H1 (cell line): ENCODE results near the gene NADSYN1. TPM values are rescaled to one million over a fixed set of nuclear protein-coding genes. Genes with fewer than 3 reads are reported as not detected.

Source experiments
- CTCF ChIA-PET: fragments of 300-600 bp; sonication (Branson Sonifier 250); formaldehyde crosslinking; loops from one replicate; lab custom pipeline; 2021; ENCODE audit not compliant: partially characterized antibody; lab: Charles Lee
- POLR2A ChIA-PET: fragments of 300-600 bp; sonication (Branson Sonifier 250); formaldehyde crosslinking; loops from one replicate; lab custom pipeline; 2021; ENCODE audit warnings: inconsistent platforms; ENCODE audit not compliant: partially characterized antibody; lab: Charles Lee
- DNase-seq, 2 experiments: peaks; one replicate each; pipeline versions ENCODE4 v3.0.0 to v3.0.0-alpha.2; 2010 to 2022; ENCODE audit warnings: low spot score in 2 of 2, low read depth in 1 of 2, mixed read lengths in 1 of 2
- FAIRE-seq: peaks from 2 replicates; lab custom pipeline; 2011; peaks lifted over from hg19 to GRCh38; lab: Jason Lieb, UNC
- H2AFZ ChIP-seq: 2 replicates; pipeline ENCODE4 v1.8.1; 2012; ENCODE audit warnings: low read length, inconsistent platforms
- H2AK5ac ChIP-seq: 2 replicates; pipeline ENCODE4 v1.6.1; 2013; ENCODE audit warnings: low read depth, low read length
- H2BK120ac ChIP-seq: replicated peaks from 2 replicates; pipeline ENCODE3; 2013; ENCODE audit warnings: low read depth, low read length, inconsistent platforms
- H2BK12ac ChIP-seq: 2 replicates; pipeline ENCODE4 v1.6.1; 2013; ENCODE audit warnings: low read depth, low read length
- H2BK15ac ChIP-seq: 2 replicates; pipeline ENCODE4 v1.6.1; 2013; ENCODE audit warnings: low read length
- H2BK20ac ChIP-seq: 2 replicates; pipeline ENCODE4 v1.6.1; 2013; ENCODE audit warnings: low read length
- H2BK5ac ChIP-seq: 2 replicates; pipeline ENCODE4 v1.6.1; 2013; ENCODE audit warnings: low read depth, low read length
- H3K14ac ChIP-seq: 2 replicates; pipeline ENCODE4 v1.6.1; 2013; ENCODE audit warnings: inconsistent platforms; ENCODE audit not compliant: insufficient read length
- H3K18ac ChIP-seq: 2 replicates; pipeline ENCODE4 v1.6.1; 2013; ENCODE audit warnings: low read length; ENCODE audit errors: extremely low read depth
- H3K23ac ChIP-seq: 2 replicates; pipeline ENCODE4 v1.6.1; 2013; ENCODE audit warnings: inconsistent platforms; ENCODE audit not compliant: insufficient read length
- H3K23me2 ChIP-seq: 2 replicates; pipeline ENCODE4 v1.6.1; 2013; ENCODE audit warnings: low read depth, low read length
- H3K27ac ChIP-seq: 2 replicates; pipeline ENCODE4 v1.6.1; 2011; ENCODE audit warnings: low read depth, low read length, inconsistent platforms
- H3K27me3 ChIP-seq, 4 experiments: replicated peaks in 1 of 4; 1 replicate in 1 of 4; 2 replicates in 3 of 4; pipeline versions ENCODE4 v1.6.1 to v1.8.1; 2011 to 2013; ENCODE audit warnings: low read length in 3 of 4, mild to moderate bottlenecking in 3 of 4, inconsistent platforms in 2 of 4, mixed read lengths in 2 of 4, moderate library complexity in 1 of 4; ENCODE audit not compliant: control insufficient read depth in 3 of 4, insufficient read depth in 3 of 4; ENCODE audit errors: extremely low read depth in 1 of 4
- H3K36me3 ChIP-seq, 4 experiments: 2 replicates each; pipeline versions ENCODE4 v1.6.1 to v1.8.1; 2011 to 2013; ENCODE audit warnings: mild to moderate bottlenecking in 4 of 4, low read length in 3 of 4, moderate library complexity in 2 of 4, control low read depth in 1 of 4, inconsistent platforms in 1 of 4; ENCODE audit not compliant: insufficient read depth in 4 of 4, control insufficient read depth in 2 of 4
- H3K4ac ChIP-seq: replicated peaks from 2 replicates; pipeline ENCODE3; 2013; ENCODE audit warnings: low read length, low read depth, mixed read lengths, inconsistent platforms; ENCODE audit not compliant: insufficient read length
- H3K4me1 ChIP-seq, 4 experiments: replicated peaks in 1 of 4; 1 replicate in 1 of 4; 2 replicates in 3 of 4; pipeline versions ENCODE4 v1.6.1 to v1.8.1; 2011 to 2013; ENCODE audit warnings: low read length in 3 of 4, inconsistent platforms in 2 of 4, mixed read lengths in 1 of 4; ENCODE audit not compliant: insufficient read depth in 4 of 4, control insufficient read depth in 3 of 4
- H3K4me2 ChIP-seq, 2 experiments: 2 replicates each; pipeline versions ENCODE4 v1.6.1 to v1.8.1; 2011 to 2013; ENCODE audit warnings: low read depth in 2 of 2, low read length in 2 of 2, control low read depth in 1 of 2, inconsistent platforms in 1 of 2, mild to moderate bottlenecking in 1 of 2; ENCODE audit not compliant: insufficient read depth in 1 of 2
- H3K4me3 ChIP-seq, 4 experiments: fragments of 200-600, 300-600 bp in 1 of 4; sonication (generic), shearing (Covaris generic), sonication (Bioruptor Twin) in 1 of 4; 2 replicates each; pipeline versions ENCODE4 v1.5.1 to v1.8.1; 2011 to 2016; ENCODE audit warnings: low read length in 4 of 4, low read depth in 3 of 4, control low read depth in 2 of 4, inconsistent platforms in 2 of 4, mild to moderate bottlenecking in 2 of 4, mixed read lengths in 1 of 4, moderate library complexity in 1 of 4; ENCODE audit not compliant: insufficient read depth in 2 of 4; ENCODE audit errors: extremely low read depth in 1 of 4
- H3K56ac ChIP-seq: replicated peaks from 2 replicates; pipeline ENCODE3; 2013; ENCODE audit warnings: low read depth, mild to moderate bottlenecking, mixed read lengths, low read length, inconsistent platforms; ENCODE audit not compliant: insufficient read length
- H3K79me1 ChIP-seq: 2 replicates; pipeline ENCODE4 v1.6.1; 2013; ENCODE audit warnings: low read depth, low read length, control low read depth
- H3K79me2 ChIP-seq, 2 experiments: 2 replicates each; pipeline versions ENCODE4 v1.6.1 to v1.8.1; 2012 to 2013; ENCODE audit warnings: low read length in 2 of 2, mild to moderate bottlenecking in 2 of 2, inconsistent platforms in 1 of 2; ENCODE audit not compliant: insufficient read depth in 2 of 2, control insufficient read depth in 1 of 2
- H3K9ac ChIP-seq, 4 experiments: replicated peaks in 1 of 4; 1 replicate in 1 of 4; 2 replicates in 3 of 4; pipeline versions ENCODE4 v1.6.1 to v1.8.1; 2011 to 2013; ENCODE audit warnings: low read depth in 3 of 4, low read length in 3 of 4, control low read depth in 2 of 4, mild to moderate bottlenecking in 2 of 4, moderate library complexity in 2 of 4, inconsistent platforms in 1 of 4; ENCODE audit errors: extremely low read depth in 1 of 4
- H3K9me3 ChIP-seq, 2 experiments: 2 replicates each; pipeline versions ENCODE4 v1.6.1 to v1.8.1; 2012 to 2013; ENCODE audit warnings: mild to moderate bottlenecking in 2 of 2, moderate library complexity in 2 of 2, control low read depth in 1 of 2, inconsistent platforms in 1 of 2, low read depth in 1 of 2, low read length in 1 of 2, mixed read lengths in 1 of 2; ENCODE audit not compliant: insufficient read depth in 2 of 2
- H4K20me1 ChIP-seq, 2 experiments: replicated peaks in 1 of 2; 2 replicates each; pipeline versions ENCODE3 to v1.8.1; 2011 to 2013; ENCODE audit warnings: inconsistent platforms in 2 of 2, low read length in 2 of 2, mild to moderate bottlenecking in 1 of 2; ENCODE audit not compliant: insufficient read depth in 2 of 2, control insufficient read depth in 1 of 2
- H4K5ac ChIP-seq: 2 replicates; pipeline ENCODE4 v1.6.1; 2013; ENCODE audit warnings: low read length, low read depth, mixed read lengths, inconsistent platforms; ENCODE audit not compliant: insufficient read length
- H4K8ac ChIP-seq: 2 replicates; pipeline ENCODE4 v1.8.0; 2013; ENCODE audit warnings: mild to moderate bottlenecking, moderate library complexity, low read length, inconsistent platforms; ENCODE audit not compliant: insufficient read depth; ENCODE audit errors: extremely low read depth
- H4K91ac ChIP-seq: replicated peaks from 2 replicates; pipeline ENCODE3; 2013; ENCODE audit warnings: low read length, mixed read lengths, inconsistent platforms; ENCODE audit not compliant: insufficient read length
- ATF2 ChIP-seq: IDR thresholded peaks from 2 replicates; pipeline ENCODE4 v1.6.1; 2012; ENCODE audit warnings: low read length, inconsistent platforms
- ATF3 ChIP-seq: IDR thresholded peaks from 2 replicates; pipeline ENCODE4 v1.6.1; 2011; ENCODE audit warnings: low read depth, mild to moderate bottlenecking, low read length; ENCODE audit not compliant: insufficient read depth
- BRCA1 ChIP-seq: IDR thresholded peaks from 2 replicates; pipeline ENCODE4 v1.6.1; 2012; ENCODE audit warnings: low read depth, low read length, improper control_type of control experiment
- CBX5 ChIP-seq: fragments of 300-800, 300-1000 bp; sonication (generic); IDR thresholded peaks from 2 replicates; pipeline ENCODE4 v1.7.1; 2016; ENCODE audit warnings: antibody characterized with exemption, low read length, low read depth
- HDAC6 ChIP-seq: IDR thresholded peaks from one replicate; pipeline ENCODE4 v1.7.1; 2012; ENCODE audit warnings: low read depth, mild to moderate bottlenecking, inconsistent platforms, low read length, moderate library complexity
- PHF8 ChIP-seq: fragments of 200-600 bp; sonication (generic); conservative IDR thresholded peaks from 2 replicates; pipeline ENCODE4 v1.7.1; 2012; ENCODE audit warnings: low read depth, mild to moderate bottlenecking, inconsistent platforms, low read length, moderate library complexity
- POLR2AphosphoS5 ChIP-seq: IDR thresholded peaks from 2 replicates; pipeline ENCODE4 v1.6.1; 2011; ENCODE audit warnings: low read depth, low read length
- RAD21 ChIP-seq, 2 experiments: IDR thresholded peaks in 1 of 2; conservative IDR thresholded peaks in 1 of 2; 2 replicates each; pipeline ENCODE4 v1.6.1; 2011; ENCODE audit warnings: low read depth in 2 of 2, low read length in 2 of 2, improper control_type of control experiment in 1 of 2, inconsistent platforms in 1 of 2, mild to moderate bottlenecking in 1 of 2, moderate library complexity in 1 of 2
- SIRT6 ChIP-seq: IDR thresholded peaks from one replicate; pipeline ENCODE4 v1.7.1; 2012; ENCODE audit warnings: low read length, inconsistent platforms
- SIX5 ChIP-seq: IDR thresholded peaks from 2 replicates; pipeline ENCODE4 v1.6.1; 2011; ENCODE audit warnings: mild to moderate bottlenecking, low read depth, low read length
- TBP ChIP-seq: IDR thresholded peaks from 2 replicates; pipeline ENCODE4 v1.6.1; 2011; ENCODE audit warnings: low read depth, low read length, improper control_type of control experiment
- YY1 ChIP-seq: IDR thresholded peaks from 2 replicates; pipeline ENCODE4 v1.6.1; 2011; ENCODE audit warnings: low read depth, mild to moderate bottlenecking, low read length
- WGBS, 2 experiments: shearing (Covaris generic) in 1 of 2; methylation state at CpG; one replicate each; pipeline versions ENCODE4 v1.1.6 to v1.1.7; 2013 to 2015; ENCODE audit warnings: low lambda C conversion rate in 2 of 2, mixed read lengths in 2 of 2, inconsistent platforms in 1 of 2, low coverage in 1 of 2, missing lambda C conversion rate in 1 of 2; ENCODE audit not compliant: insufficient replicate concordance in 2 of 2, insufficient coverage in 1 of 2, insufficient read length in 1 of 2; ENCODE audit errors: extremely low coverage in 1 of 2, missing lambda C conversion rate in 1 of 2; 5-methylcytosine and 5-hydroxymethylcytosine counted together
- polyA plus RNA-seq, 7 experiments: library from polyadenylated mRNA; depleted of rRNA in 3 of 7; stranded (reverse) in 5 of 7; unstranded in 2 of 7; fragments of >200 nt in 5 of 7; fragments of 200-250 nt in 2 of 7; gene quantifications; 1 replicate in 5 of 7; 2 replicates in 1 of 7; 4 replicates in 1 of 7; pipeline versions ENCODE4 v1.2.1 to v1.2.3, GENCODE V29; 2011 to 2013; ENCODE audit warnings: missing spikeins in 2 of 7, mixed read lengths in 2 of 7
- total RNA-seq: library from RNA; stranded (reverse); fragmentation: NEBNext Ultra II Directional; extraction: Animal tissue kit (Norgen Biotek cat#: 25700); gene quantifications from 2 replicates; pipeline ENCODE4 v1.2.1, GENCODE V29; 2021

NADSYN1 gene
- total and polyA plus RNA-seq, 2 of the 8 experiments (the other 6 are each of a cell fraction or from before 2014, with no cell fraction given) = 38.3 to 38.6 TPM

GRCh38 chr11:71406681-71407080 lies 46.3 kb upstream of the NADSYN1 start:
- Histone ChIP-seq H3K79me1 (no peaks in the 10 kb centered on the region), H2AFZ (no peak overlapping the region), H2BK12ac (no peak overlapping the region), H3K23me2 (no peaks in the 10 kb centered on the region), H2BK15ac (no peak overlapping the region), H3K4me3 (no peak overlapping the region), H3K18ac (no peak overlapping the region), H2BK20ac (no peak overlapping the region), H3K4me2 (no peak overlapping the region), H2BK5ac (no peak overlapping the region; the same call in 1 of the 2 replicates), H3K4ac (no peak overlapping the region), H3K9ac (no peak overlapping the region), H3K23ac (no peak overlapping the region), H4K20me1 (peaks cover 1% of the 10 kb centered on the region in 2 experiments), H4K8ac (no peak overlapping the region; the same call in 1 of the 2 replicates), H4K91ac (no peak overlapping the region), H3K27me3 (no peaks in the 10 kb centered on the region; a peak in 1 of 7 replicates), H3K4me1 (no peaks in the 10 kb centered on the region), H3K36me3 (no peaks in the 10 kb centered on the region), H3K79me2 (no peaks in the 10 kb centered on the region), H3K9me3 (peaks cover 4 to 5% of the 10 kb centered on the region in 2 experiments; a peak in 2 of 4 replicates), H3K56ac (no peak overlapping the region), H4K5ac (no peak overlapping the region), H2AK5ac (no peak overlapping the region), H3K14ac (no peak overlapping the region), H3K27ac (no peak overlapping the region), H2BK120ac (no peak overlapping the region)
- TF ChIP-seq RAD21 (IDR thresholded peaks at IDR 0.05 in 1 of 2, conservative IDR thresholded peaks at IDR 0.05 in 1 of 2; ENCODE audit: low read depth in 2 of 2, low read length in 2 of 2) (no peak), BRCA1 (no peak), PHF8 (no peak), ATF2 (no peak), HDAC6 (no peak), TBP (no peak), SIRT6 (no peak), CBX5 (no peak), SIX5 (no peak), YY1 (no peak), POLR2AphosphoS5 (no peak), ATF3 (no peak)
- DNase-seq (no peak), FAIRE-seq (no peak)
- POLR2A ChIA-PET = interaction anchor here (1.1 kb wide), 1 partner anchor 290 kb away, joined by 3 read pairs; no protein-coding TSS in a partner anchor
- CTCF ChIA-PET = interaction anchor here (1.0 to 4.4 kb wide), 2 partner anchors 13 to 35 kb away, joined by 3 to 20 read pairs; no protein-coding TSS in a partner anchor
- 84% methylated on average over 10 of the region's 10 CpGs; no CpG with 5 or more reads in 1 of the 2 experiments for WGBS, 2 experiments
